Activated T-helper 2 cell treated with anti-CD3 and anti-CD28 coated beads, Interferon-gamma antibody, Interleukin-2, Interleukin-4, amounts not matched to agents 10 μg/mL and 5 μg/mL and 100 μg/mL, durations not matched to agents 14 hours and 24 hours and 36 hours (primary cell): ENCODE results near the gene PI4KA. TPM values are rescaled to one million over a fixed set of nuclear protein-coding genes. Genes with fewer than 3 reads are reported as not detected.

Source experiments
- DNase-seq: peaks from one replicate; pipeline ENCODE4 v3.0.0; 2021; ENCODE audit warnings: low spot score
- H3K27ac Mint-ChIP-seq: one replicate; pipeline ENCODE4 v1.8.0; 2021; ENCODE audit warnings: mixed read lengths
- H3K27me3 Mint-ChIP-seq: one replicate; pipeline ENCODE4 v1.8.0; 2021; ENCODE audit warnings: low read depth, mixed read lengths
- H3K36me3 Mint-ChIP-seq: one replicate; pipeline ENCODE4 v1.8.0; 2021; ENCODE audit warnings: low read depth, mixed read lengths
- H3K4me1 Mint-ChIP-seq: one replicate; pipeline ENCODE4 v1.8.0; 2021; ENCODE audit warnings: low read depth, mixed read lengths
- H3K4me3 Mint-ChIP-seq: one replicate; pipeline ENCODE4 v1.8.0; 2021; ENCODE audit warnings: low read depth, mild to moderate bottlenecking, moderate library complexity, mixed read lengths
- H3K9me3 Mint-ChIP-seq: one replicate; pipeline ENCODE4 v1.8.0; 2021; ENCODE audit warnings: mixed read lengths
- intact Hi-C: fragments of 100-400 bp; cut with micrococcal nuclease; formaldehyde crosslinking; loops from one replicate; pipeline ENCODE4 v1.15.1; 2023
- total RNA-seq: library from RNA; stranded (reverse); gene quantifications from 2 replicates; pipeline ENCODE4 v1.2.3, GENCODE V29; 2022

PI4KA gene
- total RNA-seq, 1 donor from 2014 or later = 73.4 TPM

- H3K4me1 Mint-ChIP-seq = no peaks in the 10 kb centered on the region
- no peak overlapping the region for H3K4me3 Mint-ChIP-seq
- H3K9me3 Mint-ChIP-seq = no peaks in the 10 kb centered on the region
- no peaks in the 10 kb centered on the region for H3K27me3 Mint-ChIP-seq
- no peak overlapping the region for H3K27ac Mint-ChIP-seq
- intact Hi-C loops = no loop called here
- H3K36me3 Mint-ChIP-seq = peaks cover 27% of the 10 kb centered on the region
- DNase-seq = no peak
These were observed 30.6 kb upstream of the PI4KA start for GRCh38 chr22:20889025-20889704.

GRCh38 chr22:20887375-20887774 is 28.8 kb upstream of the PI4KA start:
- no peak overlapping the region for H3K27ac Mint-ChIP-seq
- H3K27me3 Mint-ChIP-seq = no peaks in the 10 kb centered on the region
- H3K4me1 Mint-ChIP-seq = no peaks in the 10 kb centered on the region
- no peak overlapping the region for H3K4me3 Mint-ChIP-seq
- H3K36me3 Mint-ChIP-seq = peaks cover 37% of the 10 kb centered on the region
- no peak for DNase-seq
- no peaks in the 10 kb centered on the region for H3K9me3 Mint-ChIP-seq
- intact Hi-C loops = no loop called here

DNA sequence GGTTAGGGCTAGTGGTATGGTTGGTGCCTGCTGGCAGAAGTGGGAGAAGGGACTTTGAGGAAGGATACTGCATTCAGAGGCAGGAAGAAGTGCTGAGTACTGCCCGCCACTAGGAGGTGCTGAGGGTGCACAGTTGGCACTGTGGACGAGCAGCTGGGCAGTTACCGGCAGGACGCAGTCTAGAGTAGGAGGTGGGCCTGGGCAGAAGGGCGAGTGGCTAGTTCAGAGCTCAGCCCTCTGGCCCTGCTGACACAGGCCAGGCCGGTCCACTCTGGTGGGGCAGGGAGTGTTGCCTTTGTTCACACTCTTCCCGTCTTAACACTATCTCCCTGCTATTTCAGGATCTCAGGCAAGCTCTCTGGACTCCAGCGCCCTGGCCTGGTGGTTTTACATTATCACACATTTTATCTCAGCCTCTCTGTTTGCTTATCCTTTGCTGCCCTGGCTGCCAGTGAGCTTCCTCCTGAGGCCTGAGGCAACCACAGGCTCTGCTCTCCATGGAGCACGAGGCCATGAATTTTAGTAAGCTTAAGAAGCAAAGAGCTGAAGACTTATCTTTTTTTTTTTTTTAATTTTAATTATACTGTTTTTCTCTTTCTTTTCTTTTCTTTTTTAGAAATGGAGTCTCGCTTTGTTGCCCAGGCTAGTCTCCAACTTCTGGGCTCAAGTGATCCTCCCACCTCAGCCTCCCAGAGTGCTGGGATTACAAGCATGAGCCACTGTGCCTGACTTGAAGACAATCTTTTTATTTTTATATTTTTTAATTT is 27.1 kb upstream of the PI4KA start:
- H3K27ac Mint-ChIP-seq = no peak overlapping the region
- no peaks in the 10 kb centered on the region for H3K9me3 Mint-ChIP-seq
- peak; percentile 13 for DNase-seq
- intact Hi-C loops = no loop called here
- no peaks in the 10 kb centered on the region for H3K27me3 Mint-ChIP-seq
- H3K4me3 Mint-ChIP-seq = no peak overlapping the region
- H3K4me1 Mint-ChIP-seq = no peaks in the 10 kb centered on the region
- H3K36me3 Mint-ChIP-seq = peaks cover 41% of the 10 kb centered on the region

DNA sequence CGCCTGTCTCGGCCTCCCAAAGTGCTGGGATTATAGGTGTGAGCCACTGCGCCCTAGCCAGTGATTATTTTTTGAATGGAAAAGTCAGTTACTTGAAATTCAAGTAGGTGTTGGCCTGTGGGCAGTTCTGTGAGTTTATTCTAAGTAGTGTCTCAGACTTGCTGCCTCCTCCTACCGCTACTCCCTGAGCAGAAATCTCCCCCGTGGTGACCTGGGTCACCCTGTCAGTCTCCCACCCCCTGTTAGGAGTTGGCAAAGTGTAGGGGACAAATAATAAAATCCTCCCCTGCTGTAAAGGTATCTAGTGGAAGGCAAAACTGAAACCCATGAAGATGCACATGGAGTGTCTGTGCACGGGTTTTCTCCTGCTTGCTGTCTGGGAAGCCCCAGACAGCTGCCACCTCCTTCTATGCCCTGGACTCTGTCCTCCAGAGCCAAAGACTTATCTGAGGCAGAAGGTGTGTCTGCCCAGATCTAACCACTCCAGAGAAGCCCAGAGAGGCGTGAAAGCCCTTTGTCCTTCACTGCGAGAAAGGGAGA is 26.5 kb upstream of the PI4KA start:
- Mint-ChIP-seq H3K36me3 (peaks cover 43% of the 10 kb centered on the region), H3K4me1 (no peaks in the 10 kb centered on the region), H3K27ac (no peak overlapping the region), H3K27me3 (no peaks in the 10 kb centered on the region), H3K9me3 (no peaks in the 10 kb centered on the region), H3K4me3 (no peak overlapping the region)
- intact Hi-C loops = no loop called here
- DNase-seq = no peak

DNA sequence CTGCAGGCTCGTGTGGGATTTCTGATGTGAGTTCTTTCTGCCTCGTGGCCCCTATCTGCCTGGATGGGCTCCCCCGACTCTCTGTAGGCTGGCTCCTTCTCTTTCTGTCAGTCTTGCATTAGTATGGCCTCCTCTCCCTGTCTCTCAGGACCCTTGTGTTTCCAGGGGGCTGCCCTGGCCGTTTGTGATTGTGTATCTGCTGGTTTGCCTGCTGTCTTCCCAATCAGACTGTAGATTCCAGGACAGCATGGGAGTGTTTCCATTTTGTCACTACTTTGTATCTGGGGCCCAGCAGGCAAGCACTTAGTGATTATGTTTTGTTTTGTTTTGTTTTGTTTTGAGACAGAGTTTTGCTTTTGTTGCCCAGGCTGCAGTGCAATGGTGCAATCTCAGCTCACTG is 25.8 kb upstream of the PI4KA start:
- H3K9me3 Mint-ChIP-seq = no peaks in the 10 kb centered on the region
- H3K4me1 Mint-ChIP-seq = no peaks in the 10 kb centered on the region
- no peaks in the 10 kb centered on the region for H3K27me3 Mint-ChIP-seq
- no peak overlapping the region for H3K27ac Mint-ChIP-seq
- H3K4me3 Mint-ChIP-seq = no peak overlapping the region
- H3K36me3 Mint-ChIP-seq = peaks cover 38% of the 10 kb centered on the region
- intact Hi-C loops = no loop called here
- no peak for DNase-seq

DNA sequence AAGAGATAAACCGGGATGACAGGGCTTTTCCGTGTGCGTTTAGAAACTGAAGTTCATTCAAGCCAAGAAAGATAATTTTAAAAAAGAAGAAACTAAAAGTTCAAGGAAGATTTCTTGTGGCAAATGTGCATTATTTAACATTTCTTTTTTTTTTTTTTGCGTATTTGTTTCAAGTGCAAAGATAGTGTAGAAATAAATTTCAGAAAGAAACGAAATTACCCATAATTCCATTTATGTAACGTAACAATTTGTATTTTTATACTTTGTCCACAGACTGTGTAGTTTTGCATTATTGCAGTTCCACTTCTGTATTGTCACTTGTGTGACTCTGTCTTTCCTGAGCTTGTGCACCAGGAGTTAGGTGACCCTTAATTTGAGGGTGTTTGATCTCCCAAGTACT is 24.2 kb upstream of the PI4KA start:
- no peaks in the 10 kb centered on the region for H3K9me3 Mint-ChIP-seq
- intact Hi-C loops = no loop called here
- no peak overlapping the region for H3K4me3 Mint-ChIP-seq
- DNase-seq = no peak
- H3K4me1 Mint-ChIP-seq = no peaks in the 10 kb centered on the region
- H3K27ac Mint-ChIP-seq = no peak overlapping the region
- H3K27me3 Mint-ChIP-seq = no peaks in the 10 kb centered on the region
- peaks cover 35% of the 10 kb centered on the region for H3K36me3 Mint-ChIP-seq

- DNase-seq = no peak
- Mint-ChIP-seq H3K27ac (no peak overlapping the region), H3K9me3 (no peaks in the 10 kb centered on the region), H3K4me3 (no peak overlapping the region), H3K4me1 (no peaks in the 10 kb centered on the region), H3K36me3 (peaks cover 33% of the 10 kb centered on the region), H3K27me3 (no peaks in the 10 kb centered on the region)
- intact Hi-C loops = no loop called here
These were observed 23.5 kb upstream of the PI4KA start for GRCh38 chr22:20881869-20882815.

DNA sequence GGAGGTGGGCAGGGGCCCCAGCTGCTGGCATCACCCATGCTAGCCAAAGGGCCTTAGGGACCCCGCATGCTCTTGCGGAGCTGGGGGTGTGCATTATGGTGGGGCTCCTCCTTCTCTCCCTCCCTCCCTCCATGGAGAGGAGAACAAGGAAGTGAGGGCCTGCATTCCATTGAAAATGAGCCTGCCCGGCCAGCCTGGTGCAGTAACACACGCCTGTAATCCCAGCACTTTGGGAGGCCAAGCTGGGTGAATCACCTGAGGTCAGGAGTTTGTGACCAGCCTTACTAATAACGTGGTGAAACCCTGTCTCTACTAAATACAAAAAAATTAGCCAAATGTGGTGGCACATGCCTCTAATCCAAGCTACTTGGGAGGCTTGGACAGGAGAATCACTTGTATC is 22.6 kb upstream of the PI4KA start:
- no peak overlapping the region for H3K4me3 Mint-ChIP-seq
- no peaks in the 10 kb centered on the region for H3K27me3 Mint-ChIP-seq
- intact Hi-C loops = no loop called here
- peaks cover 38% of the 10 kb centered on the region for H3K36me3 Mint-ChIP-seq
- no peak for DNase-seq
- no peak overlapping the region for H3K27ac Mint-ChIP-seq
- H3K9me3 Mint-ChIP-seq = no peaks in the 10 kb centered on the region
- no peaks in the 10 kb centered on the region for H3K4me1 Mint-ChIP-seq

DNA sequence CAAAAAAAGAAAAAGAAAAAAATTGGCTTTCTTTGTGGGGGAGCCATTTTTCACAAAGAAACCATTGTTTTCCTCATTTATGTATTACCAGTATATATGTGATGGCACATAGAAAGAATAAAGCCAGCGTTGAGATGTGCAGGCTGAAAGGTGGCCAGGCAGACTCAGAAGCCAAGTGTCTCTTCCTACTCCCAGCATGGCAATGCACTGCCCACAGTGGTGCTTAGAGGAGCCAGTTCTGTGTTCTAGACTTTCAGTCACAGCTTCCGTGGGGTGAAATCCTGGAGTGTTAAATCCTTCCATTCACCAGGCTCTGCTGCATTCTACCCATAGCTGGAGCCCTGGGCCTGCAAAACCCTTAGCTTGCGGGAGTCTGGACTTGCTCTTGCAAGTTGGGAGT is 19.1 kb upstream of the PI4KA start:
- no peaks in the 10 kb centered on the region for H3K27me3 Mint-ChIP-seq
- intact Hi-C loops = no loop called here
- H3K4me3 Mint-ChIP-seq = no peak overlapping the region
- peaks cover 2% of the 10 kb centered on the region for H3K4me1 Mint-ChIP-seq
- no peak for DNase-seq
- H3K27ac Mint-ChIP-seq = no peak overlapping the region
- H3K9me3 Mint-ChIP-seq = no peaks in the 10 kb centered on the region
- H3K36me3 Mint-ChIP-seq = peaks cover 33% of the 10 kb centered on the region

- H3K27ac Mint-ChIP-seq = no peak overlapping the region
- intact Hi-C loops = no loop called here
- H3K9me3 Mint-ChIP-seq = no peaks in the 10 kb centered on the region
- H3K36me3 Mint-ChIP-seq = peaks cover 25% of the 10 kb centered on the region
- H3K27me3 Mint-ChIP-seq = no peaks in the 10 kb centered on the region
- H3K4me1 Mint-ChIP-seq = peaks cover 2% of the 10 kb centered on the region
- no peak for DNase-seq
- no peak overlapping the region for H3K4me3 Mint-ChIP-seq
These were observed 16.7 kb upstream of the PI4KA start for GRCh38 chr22:20875296-20875695.

- H3K36me3 Mint-ChIP-seq = peaks cover 25% of the 10 kb centered on the region
- H3K27me3 Mint-ChIP-seq = no peaks in the 10 kb centered on the region
- H3K4me1 Mint-ChIP-seq = peaks cover 2% of the 10 kb centered on the region
- no peak overlapping the region for H3K27ac Mint-ChIP-seq
- no peak overlapping the region for H3K4me3 Mint-ChIP-seq
- no peaks in the 10 kb centered on the region for H3K9me3 Mint-ChIP-seq
- no peak for DNase-seq
- intact Hi-C loops = no loop called here
These were observed 14.6 kb upstream of the PI4KA start for GRCh38 chr22:20873214-20873613.

DNA sequence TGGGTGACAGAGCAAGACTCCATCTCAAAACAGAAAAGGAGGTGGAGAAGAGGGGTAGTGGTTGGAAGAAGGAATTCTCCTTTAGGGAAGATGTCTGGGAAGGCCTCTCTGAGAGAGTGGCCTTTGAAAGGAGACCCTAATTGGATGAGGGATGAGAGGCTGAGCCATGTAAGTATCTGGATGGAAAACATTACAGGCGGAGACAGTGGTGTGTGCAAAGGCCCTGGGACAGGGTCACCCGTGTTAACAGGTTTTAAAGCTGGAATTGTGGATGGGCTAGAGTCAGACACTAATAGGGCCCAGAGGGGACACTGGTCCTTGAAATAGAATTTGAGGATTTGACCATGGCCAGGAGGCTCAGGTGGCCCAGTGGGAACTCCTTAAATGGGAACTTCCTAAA is 10.6 kb upstream of the PI4KA start:
- H3K27ac Mint-ChIP-seq = no peak overlapping the region
- intact Hi-C loops = no loop called here
- H3K27me3 Mint-ChIP-seq = no peaks in the 10 kb centered on the region
- DNase-seq = no peak
- H3K9me3 Mint-ChIP-seq = no peaks in the 10 kb centered on the region
- peaks cover 9% of the 10 kb centered on the region for H3K36me3 Mint-ChIP-seq
- no peak overlapping the region for H3K4me3 Mint-ChIP-seq
- H3K4me1 Mint-ChIP-seq = peaks cover 12% of the 10 kb centered on the region
